HepG2 (cell line): ENCODE measurements around the gene SEZ6. TPM values are rescaled to one million over a fixed set of nuclear protein-coding genes. Genes with fewer than 3 reads are reported as not detected.
A peak's percentile ranks its signal among the peaks of the same experiment; 100 is the strongest.

Source experiments
- ATF7 ChIP-seq, 2 experiments: fragments of 450-650 bp in 1 of 2; sonication (generic) in 1 of 2; formaldehyde crosslinking in 1 of 2; IDR thresholded peaks; 2 replicates each; pipeline versions ENCODE4 v1.4.0 to v1.6.1; 2016 to 2020; ENCODE audit warnings: antibody characterized with exemption in 1 of 2, mild to moderate bottlenecking in 1 of 2, missing genetic modification reagents in 1 of 2
- CCDC6 ChIP-seq: sonication (generic); formaldehyde crosslinking; IDR thresholded peaks from 2 replicates; pipeline ENCODE4 v1.8.1; 2022; ENCODE audit warnings: mild to moderate bottlenecking, missing genetic modification reagents, moderate library complexity
- FOSL2 ChIP-seq: sonication (generic); formaldehyde crosslinking; IDR thresholded peaks from 2 replicates; pipeline ENCODE4 v1.4.0; 2020; ENCODE audit warnings: missing genetic modification reagents
- KLF11 ChIP-seq: IDR thresholded peaks from 2 replicates; pipeline ENCODE4 v1.6.1; 2016; ENCODE audit warnings: missing compliant biosample characterization
- MIER2 ChIP-seq: IDR thresholded peaks from 2 replicates; pipeline ENCODE4 v1.6.1; 2016; ENCODE audit warnings: missing biosample characterization, missing genetic modification reagents
- MXD4 ChIP-seq: IDR thresholded peaks from 2 replicates; pipeline ENCODE4 v1.6.1; 2016; ENCODE audit warnings: mild to moderate bottlenecking, missing biosample characterization, missing genetic modification reagents
- NCOA2 ChIP-seq: sonication (generic); formaldehyde crosslinking; IDR thresholded peaks from 2 replicates; pipeline ENCODE4 v1.8.0; 2022; ENCODE audit warnings: inconsistent platforms
- NCOR1 ChIP-seq: fragments of 200-600 bp; sonication (generic); IDR thresholded peaks from 2 replicates; pipeline ENCODE4 v1.7.0; 2017; ENCODE audit warnings: antibody characterized with exemption, low read length, borderline replicate concordance
- NFKB2 ChIP-seq: sonication (generic); formaldehyde crosslinking; IDR thresholded peaks from 2 replicates; pipeline ENCODE4 v1.4.0; 2020; ENCODE audit warnings: missing genetic modification reagents, borderline replicate concordance
- NR2C2 ChIP-seq: sonication (generic); formaldehyde crosslinking; IDR thresholded peaks from 2 replicates; pipeline ENCODE4 v1.4.0; 2020; ENCODE audit warnings: missing genetic modification reagents, mild to moderate bottlenecking, moderate library complexity, borderline replicate concordance
- NR2F2 ChIP-seq: IDR thresholded peaks from 2 replicates; pipeline ENCODE4 v1.6.1; 2012; ENCODE audit warnings: low read depth, inconsistent platforms, borderline replicate concordance
- RBAK ChIP-seq: sonication (generic); formaldehyde crosslinking; IDR thresholded peaks from 2 replicates; pipeline ENCODE4 v1.5.1; 2020; ENCODE audit warnings: mild to moderate bottlenecking, missing genetic modification reagents
- RELA ChIP-seq: sonication (generic); formaldehyde crosslinking; IDR thresholded peaks from 2 replicates; pipeline ENCODE4 v1.4.0; 2020; ENCODE audit warnings: missing genetic modification reagents
- TBX3 ChIP-seq: fragments of 450-650 bp; IDR thresholded peaks from 2 replicates; pipeline ENCODE4 v1.6.1; 2017; ENCODE audit warnings: antibody characterized with exemption, mild to moderate bottlenecking, inconsistent platforms, borderline replicate concordance
- THAP11 ChIP-seq: IDR thresholded peaks from 2 replicates; pipeline ENCODE4 v1.6.1; 2016; ENCODE audit warnings: missing biosample characterization, missing genetic modification reagents
- ZFYVE20 ChIP-seq: sonication (generic); formaldehyde crosslinking; IDR thresholded peaks from 2 replicates; pipeline ENCODE4 v1.8.0; 2023; ENCODE audit warnings: low read depth, mild to moderate bottlenecking, moderate library complexity, missing genetic modification reagents, borderline replicate concordance
- ZKSCAN5 ChIP-seq: sonication (generic); formaldehyde crosslinking; IDR thresholded peaks from 2 replicates; pipeline ENCODE4 v1.5.1; 2020; ENCODE audit warnings: mild to moderate bottlenecking, missing genetic modification reagents
- ZNF282 ChIP-seq: fragments of 450-650 bp; IDR thresholded peaks from 2 replicates; pipeline ENCODE4 v1.6.1; 2018; ENCODE audit not compliant: partially characterized antibody
- ZNF333 ChIP-seq: sonication (generic); formaldehyde crosslinking; IDR thresholded peaks from 2 replicates; pipeline ENCODE4 v1.4.0; 2020; ENCODE audit warnings: mild to moderate bottlenecking, missing genetic modification reagents, borderline replicate concordance
- ZNF501 ChIP-seq: sonication (generic); formaldehyde crosslinking; IDR thresholded peaks from 2 replicates; pipeline ENCODE4 v1.5.1; 2020; ENCODE audit warnings: mild to moderate bottlenecking, moderate library complexity, missing genetic modification reagents
- ZNF549 ChIP-seq: sonication (generic); formaldehyde crosslinking; IDR thresholded peaks from 2 replicates; pipeline ENCODE4 v1.5.0; 2020; ENCODE audit warnings: missing genetic modification reagents
- ZNF724P ChIP-seq: sonication (generic); formaldehyde crosslinking; IDR thresholded peaks from 2 replicates; pipeline ENCODE4 v1.8.0; 2022; ENCODE audit warnings: missing genetic modification reagents, borderline replicate concordance
- ZNF782 ChIP-seq: sonication (generic); formaldehyde crosslinking; IDR thresholded peaks from 2 replicates; pipeline ENCODE4 v1.4.0; 2020; ENCODE audit warnings: missing genetic modification reagents, mild to moderate bottlenecking, borderline replicate concordance
- polyA plus RNA-seq, 8 experiments: library from polyadenylated mRNA; depleted of rRNA in 3 of 8; stranded (reverse) in 7 of 8; unstranded in 1 of 8; fragments of >200 nt; fragmentation: Illumina TruSeq in 4 of 8; extraction: Trizol in 4 of 8; gene quantifications; 2 replicates each; pipeline versions ENCODE4 v1.2.1 to v1.2.3, GENCODE V29; 2011 to 2016; ENCODE audit warnings: low read depth in 4 of 8, missing spikeins in 1 of 8, mixed read lengths in 1 of 8; ENCODE audit not compliant: insufficient read depth in 1 of 8
- total RNA-seq, 5 experiments: library from RNA; depleted of rRNA; stranded (reverse); fragments of >200 nt; fragmentation: Illumina TruSeq; extraction: Trizol; gene quantifications; 2 replicates each; pipeline ENCODE4 v1.2.3, GENCODE V29; 2016; ENCODE audit warnings: low read depth in 1 of 5
- TF ChIP-seq, protein P1 (sequence below): sonication (generic); formaldehyde crosslinking; IDR thresholded peaks from 2 replicates; pipeline ENCODE4 v1.9.0; 2022; ENCODE audit warnings: missing genetic modification reagents, mild to moderate bottlenecking, borderline replicate concordance
- TF ChIP-seq, protein P2 (sequence below): sonication (generic); formaldehyde crosslinking; IDR thresholded peaks from 2 replicates; pipeline ENCODE4 v1.5.0; 2020; ENCODE audit warnings: missing genetic modification reagents
- TF ChIP-seq, protein P3 (sequence below): IDR thresholded peaks from 2 replicates; pipeline ENCODE4 v1.6.1; 2018; ENCODE audit warnings: missing genetic modification reagents
- TF ChIP-seq, protein P4 (sequence below): IDR thresholded peaks from 2 replicates; pipeline ENCODE4 v1.6.1; 2016; ENCODE audit warnings: low read depth

SEZ6 gene
- total and polyA plus RNA-seq, 2 of the 13 experiments (the other 11 are each of a cell fraction or from before 2014, with no cell fraction given): not detected

DNA sequence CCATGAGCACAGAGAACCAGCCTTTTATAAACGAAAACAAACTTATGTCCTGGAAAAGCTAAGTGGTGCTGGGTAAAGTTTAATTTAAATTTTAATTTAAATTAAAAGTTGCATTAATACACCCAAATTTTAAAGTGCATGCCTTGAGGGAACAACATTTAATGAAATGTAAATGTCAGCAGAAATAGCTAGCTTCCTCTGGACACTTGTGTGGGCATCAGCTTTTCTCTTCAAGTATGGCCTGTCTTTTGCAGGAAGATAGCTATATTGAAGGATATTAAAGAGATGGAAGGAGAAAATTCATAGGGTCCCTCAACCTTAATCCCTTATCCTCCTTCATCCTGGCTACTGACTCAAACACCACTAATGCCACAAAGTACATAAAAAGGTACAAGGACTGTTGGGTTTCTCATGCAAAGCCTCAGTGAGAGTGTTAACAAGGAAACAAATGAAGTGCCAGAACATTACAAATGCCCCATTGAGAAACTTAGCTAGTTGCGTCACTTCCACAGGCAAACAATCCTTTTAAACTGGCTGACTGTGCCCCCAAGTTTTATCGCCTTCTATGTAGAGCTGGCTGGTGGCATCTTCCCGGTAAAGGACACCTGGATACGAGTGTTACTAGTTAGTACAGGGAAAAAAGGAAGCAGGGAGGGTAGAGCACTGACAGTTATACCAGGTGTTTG, 68.6 kb downstream of the SEZ6 start (continued):
- TF ChIP-seq ZNF282 (no peak), ZNF549 (CRISPR knock-in tag) (no peak), MIER2 (CRISPR knock-in tag) (0 out of 2 replicates have a peak, but pooled peaks have one; percentile 55), THAP11 (peak; percentile 64), NCOA2 (CRISPR knock-in tag) (peak; percentile 54; the same call in 1 of the 2 replicates), CCDC6 (CRISPR knock-in tag) (no peak), ZNF724P (CRISPR knock-in tag) (no peak), ZNF333 (no peak), ZKSCAN5 (CRISPR knock-in tag) (no peak), MXD4 (CRISPR knock-in tag) (no peak), TBX3 (peak; percentile 82; the same call in 1 of the 2 replicates), NFKB2 (CRISPR knock-in tag) (no peak), KLF11 (CRISPR knock-in tag) (no peak), ZFYVE20 (CRISPR knock-in tag) (no peak), ZNF501 (CRISPR knock-in tag) (no peak), RBAK (CRISPR knock-in tag) (no peak), NR2F2 (no peak), NR2C2 (CRISPR knock-in tag) (no peak), FOSL2 (CRISPR knock-in tag) (peak; percentile 60), NCOR1 (0 out of 2 replicates have a peak, but pooled peaks have one; percentile 31), RELA (CRISPR knock-in tag) (no peak), ZNF782 (CRISPR knock-in tag) (no peak), ATF7 (IDR thresholded peaks at IDR 0.05) (peak; percentile 35; the same call in 1 of the 2 replicates), ATF7 (CRISPR knock-in tag; IDR thresholded peaks at IDR 0.05) (no peak)
- TF ChIP-seq, protein P1, sequence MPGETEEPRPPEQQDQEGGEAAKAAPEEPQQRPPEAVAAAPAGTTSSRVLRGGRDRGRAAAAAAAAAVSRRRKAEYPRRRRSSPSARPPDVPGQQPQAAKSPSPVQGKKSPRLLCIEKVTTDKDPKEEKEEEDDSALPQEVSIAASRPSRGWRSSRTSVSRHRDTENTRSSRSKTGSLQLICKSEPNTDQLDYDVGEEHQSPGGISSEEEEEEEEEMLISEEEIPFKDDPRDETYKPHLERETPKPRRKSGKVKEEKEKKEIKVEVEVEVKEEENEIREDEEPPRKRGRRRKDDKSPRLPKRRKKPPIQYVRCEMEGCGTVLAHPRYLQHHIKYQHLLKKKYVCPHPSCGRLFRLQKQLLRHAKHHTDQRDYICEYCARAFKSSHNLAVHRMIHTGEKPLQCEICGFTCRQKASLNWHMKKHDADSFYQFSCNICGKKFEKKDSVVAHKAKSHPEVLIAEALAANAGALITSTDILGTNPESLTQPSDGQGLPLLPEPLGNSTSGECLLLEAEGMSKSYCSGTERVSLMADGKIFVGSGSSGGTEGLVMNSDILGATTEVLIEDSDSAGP (CRISPR knock-in tag): no peak
- TF ChIP-seq, protein P2, sequence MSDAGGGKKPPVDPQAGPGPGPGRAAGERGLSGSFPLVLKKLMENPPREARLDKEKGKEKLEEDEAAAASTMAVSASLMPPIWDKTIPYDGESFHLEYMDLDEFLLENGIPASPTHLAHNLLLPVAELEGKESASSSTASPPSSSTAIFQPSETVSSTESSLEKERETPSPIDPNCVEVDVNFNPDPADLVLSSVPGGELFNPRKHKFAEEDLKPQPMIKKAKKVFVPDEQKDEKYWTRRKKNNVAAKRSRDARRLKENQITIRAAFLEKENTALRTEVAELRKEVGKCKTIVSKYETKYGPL (CRISPR knock-in tag): no peak
- TF ChIP-seq, protein P3, sequence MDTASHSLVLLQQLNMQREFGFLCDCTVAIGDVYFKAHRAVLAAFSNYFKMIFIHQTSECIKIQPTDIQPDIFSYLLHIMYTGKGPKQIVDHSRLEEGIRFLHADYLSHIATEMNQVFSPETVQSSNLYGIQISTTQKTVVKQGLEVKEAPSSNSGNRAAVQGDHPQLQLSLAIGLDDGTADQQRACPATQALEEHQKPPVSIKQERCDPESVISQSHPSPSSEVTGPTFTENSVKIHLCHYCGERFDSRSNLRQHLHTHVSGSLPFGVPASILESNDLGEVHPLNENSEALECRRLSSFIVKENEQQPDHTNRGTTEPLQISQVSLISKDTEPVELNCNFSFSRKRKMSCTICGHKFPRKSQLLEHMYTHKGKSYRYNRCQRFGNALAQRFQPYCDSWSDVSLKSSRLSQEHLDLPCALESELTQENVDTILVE (CRISPR knock-in tag): no peak
- TF ChIP-seq, protein P4, sequence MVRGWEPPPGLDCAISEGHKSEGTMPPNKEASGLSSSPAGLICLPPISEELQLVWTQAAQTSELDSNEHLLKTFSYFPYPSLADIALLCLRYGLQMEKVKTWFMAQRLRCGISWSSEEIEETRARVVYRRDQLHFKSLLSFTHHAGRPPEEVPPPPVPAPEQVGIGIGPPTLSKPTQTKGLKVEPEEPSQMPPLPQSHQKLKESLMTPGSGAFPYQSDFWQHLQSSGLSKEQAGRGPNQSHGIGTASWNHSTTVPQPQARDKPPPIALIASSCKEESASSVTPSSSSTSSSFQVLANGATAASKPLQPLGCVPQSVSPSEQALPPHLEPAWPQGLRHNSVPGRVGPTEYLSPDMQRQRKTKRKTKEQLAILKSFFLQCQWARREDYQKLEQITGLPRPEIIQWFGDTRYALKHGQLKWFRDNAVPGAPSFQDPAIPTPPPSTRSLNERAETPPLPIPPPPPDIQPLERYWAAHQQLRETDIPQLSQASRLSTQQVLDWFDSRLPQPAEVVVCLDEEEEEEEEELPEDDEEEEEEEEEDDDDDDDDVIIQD (CRISPR knock-in tag): 0 out of 2 replicates have a peak, but pooled peaks have one; percentile 15
